H1 (cell line): ENCODE results near the gene IL32. TPM values are rescaled to one million over a fixed set of nuclear protein-coding genes. Genes with fewer than 3 reads are reported as not detected.

Source experiments
- CTCF ChIA-PET: fragments of 300-600 bp; sonication (Branson Sonifier 250); formaldehyde crosslinking; loops from one replicate; lab custom pipeline; 2021; ENCODE audit not compliant: partially characterized antibody; lab: Charles Lee
- POLR2A ChIA-PET: fragments of 300-600 bp; sonication (Branson Sonifier 250); formaldehyde crosslinking; loops from one replicate; lab custom pipeline; 2021; ENCODE audit warnings: inconsistent platforms; ENCODE audit not compliant: partially characterized antibody; lab: Charles Lee
- DNase-seq, 2 experiments: peaks; one replicate each; pipeline versions ENCODE4 v3.0.0 to v3.0.0-alpha.2; 2010 to 2022; ENCODE audit warnings: low spot score in 2 of 2, low read depth in 1 of 2, mixed read lengths in 1 of 2
- FAIRE-seq: peaks from 2 replicates; lab custom pipeline; 2011; peaks lifted over from hg19 to GRCh38; lab: Jason Lieb, UNC
- H2AFZ ChIP-seq: 2 replicates; pipeline ENCODE4 v1.8.1; 2012; ENCODE audit warnings: low read length, inconsistent platforms
- H2AK5ac ChIP-seq: 2 replicates; pipeline ENCODE4 v1.6.1; 2013; ENCODE audit warnings: low read depth, low read length
- H2BK120ac ChIP-seq: replicated peaks from 2 replicates; pipeline ENCODE3; 2013; ENCODE audit warnings: low read depth, low read length, inconsistent platforms
- H2BK12ac ChIP-seq: 2 replicates; pipeline ENCODE4 v1.6.1; 2013; ENCODE audit warnings: low read depth, low read length
- H2BK15ac ChIP-seq: 2 replicates; pipeline ENCODE4 v1.6.1; 2013; ENCODE audit warnings: low read length
- H2BK20ac ChIP-seq: 2 replicates; pipeline ENCODE4 v1.6.1; 2013; ENCODE audit warnings: low read length
- H2BK5ac ChIP-seq: 2 replicates; pipeline ENCODE4 v1.6.1; 2013; ENCODE audit warnings: low read depth, low read length
- H3K14ac ChIP-seq: 2 replicates; pipeline ENCODE4 v1.6.1; 2013; ENCODE audit warnings: inconsistent platforms; ENCODE audit not compliant: insufficient read length
- H3K18ac ChIP-seq: 2 replicates; pipeline ENCODE4 v1.6.1; 2013; ENCODE audit warnings: low read length; ENCODE audit errors: extremely low read depth
- H3K23ac ChIP-seq: 2 replicates; pipeline ENCODE4 v1.6.1; 2013; ENCODE audit warnings: inconsistent platforms; ENCODE audit not compliant: insufficient read length
- H3K23me2 ChIP-seq: 2 replicates; pipeline ENCODE4 v1.6.1; 2013; ENCODE audit warnings: low read depth, low read length
- H3K27ac ChIP-seq: 2 replicates; pipeline ENCODE4 v1.6.1; 2011; ENCODE audit warnings: low read depth, low read length, inconsistent platforms
- H3K27me3 ChIP-seq, 4 experiments: replicated peaks in 1 of 4; 1 replicate in 1 of 4; 2 replicates in 3 of 4; pipeline versions ENCODE4 v1.6.1 to v1.8.1; 2011 to 2013; ENCODE audit warnings: low read length in 3 of 4, mild to moderate bottlenecking in 3 of 4, inconsistent platforms in 2 of 4, mixed read lengths in 2 of 4, moderate library complexity in 1 of 4; ENCODE audit not compliant: control insufficient read depth in 3 of 4, insufficient read depth in 3 of 4; ENCODE audit errors: extremely low read depth in 1 of 4
- H3K36me3 ChIP-seq, 4 experiments: 2 replicates each; pipeline versions ENCODE4 v1.6.1 to v1.8.1; 2011 to 2013; ENCODE audit warnings: mild to moderate bottlenecking in 4 of 4, low read length in 3 of 4, moderate library complexity in 2 of 4, control low read depth in 1 of 4, inconsistent platforms in 1 of 4; ENCODE audit not compliant: insufficient read depth in 4 of 4, control insufficient read depth in 2 of 4
- H3K4ac ChIP-seq: replicated peaks from 2 replicates; pipeline ENCODE3; 2013; ENCODE audit warnings: low read length, low read depth, mixed read lengths, inconsistent platforms; ENCODE audit not compliant: insufficient read length
- H3K4me1 ChIP-seq, 4 experiments: replicated peaks in 1 of 4; 1 replicate in 1 of 4; 2 replicates in 3 of 4; pipeline versions ENCODE4 v1.6.1 to v1.8.1; 2011 to 2013; ENCODE audit warnings: low read length in 3 of 4, inconsistent platforms in 2 of 4, mixed read lengths in 1 of 4; ENCODE audit not compliant: insufficient read depth in 4 of 4, control insufficient read depth in 3 of 4
- H3K4me2 ChIP-seq, 2 experiments: 2 replicates each; pipeline versions ENCODE4 v1.6.1 to v1.8.1; 2011 to 2013; ENCODE audit warnings: low read depth in 2 of 2, low read length in 2 of 2, control low read depth in 1 of 2, inconsistent platforms in 1 of 2, mild to moderate bottlenecking in 1 of 2; ENCODE audit not compliant: insufficient read depth in 1 of 2
- H3K4me3 ChIP-seq, 4 experiments: fragments of 200-600, 300-600 bp in 1 of 4; sonication (generic), shearing (Covaris generic), sonication (Bioruptor Twin) in 1 of 4; 2 replicates each; pipeline versions ENCODE4 v1.5.1 to v1.8.1; 2011 to 2016; ENCODE audit warnings: low read length in 4 of 4, low read depth in 3 of 4, control low read depth in 2 of 4, inconsistent platforms in 2 of 4, mild to moderate bottlenecking in 2 of 4, mixed read lengths in 1 of 4, moderate library complexity in 1 of 4; ENCODE audit not compliant: insufficient read depth in 2 of 4; ENCODE audit errors: extremely low read depth in 1 of 4
- H3K56ac ChIP-seq: replicated peaks from 2 replicates; pipeline ENCODE3; 2013; ENCODE audit warnings: low read depth, mild to moderate bottlenecking, mixed read lengths, low read length, inconsistent platforms; ENCODE audit not compliant: insufficient read length
- H3K79me1 ChIP-seq: 2 replicates; pipeline ENCODE4 v1.6.1; 2013; ENCODE audit warnings: low read depth, low read length, control low read depth
- H3K79me2 ChIP-seq, 2 experiments: 2 replicates each; pipeline versions ENCODE4 v1.6.1 to v1.8.1; 2012 to 2013; ENCODE audit warnings: low read length in 2 of 2, mild to moderate bottlenecking in 2 of 2, inconsistent platforms in 1 of 2; ENCODE audit not compliant: insufficient read depth in 2 of 2, control insufficient read depth in 1 of 2
- H3K9ac ChIP-seq, 4 experiments: replicated peaks in 1 of 4; 1 replicate in 1 of 4; 2 replicates in 3 of 4; pipeline versions ENCODE4 v1.6.1 to v1.8.1; 2011 to 2013; ENCODE audit warnings: low read depth in 3 of 4, low read length in 3 of 4, control low read depth in 2 of 4, mild to moderate bottlenecking in 2 of 4, moderate library complexity in 2 of 4, inconsistent platforms in 1 of 4; ENCODE audit errors: extremely low read depth in 1 of 4
- H3K9me3 ChIP-seq, 2 experiments: 2 replicates each; pipeline versions ENCODE4 v1.6.1 to v1.8.1; 2012 to 2013; ENCODE audit warnings: mild to moderate bottlenecking in 2 of 2, moderate library complexity in 2 of 2, control low read depth in 1 of 2, inconsistent platforms in 1 of 2, low read depth in 1 of 2, low read length in 1 of 2, mixed read lengths in 1 of 2; ENCODE audit not compliant: insufficient read depth in 2 of 2
- H4K20me1 ChIP-seq, 2 experiments: replicated peaks in 1 of 2; 2 replicates each; pipeline versions ENCODE3 to v1.8.1; 2011 to 2013; ENCODE audit warnings: inconsistent platforms in 2 of 2, low read length in 2 of 2, mild to moderate bottlenecking in 1 of 2; ENCODE audit not compliant: insufficient read depth in 2 of 2, control insufficient read depth in 1 of 2
- H4K5ac ChIP-seq: 2 replicates; pipeline ENCODE4 v1.6.1; 2013; ENCODE audit warnings: low read length, low read depth, mixed read lengths, inconsistent platforms; ENCODE audit not compliant: insufficient read length
- H4K8ac ChIP-seq: 2 replicates; pipeline ENCODE4 v1.8.0; 2013; ENCODE audit warnings: mild to moderate bottlenecking, moderate library complexity, low read length, inconsistent platforms; ENCODE audit not compliant: insufficient read depth; ENCODE audit errors: extremely low read depth
- H4K91ac ChIP-seq: replicated peaks from 2 replicates; pipeline ENCODE3; 2013; ENCODE audit warnings: low read length, mixed read lengths, inconsistent platforms; ENCODE audit not compliant: insufficient read length
- CBX8 ChIP-seq: fragments of 300-800, 300-1000 bp; sonication (generic); IDR thresholded peaks from 2 replicates; pipeline ENCODE4 v1.7.1; 2016; ENCODE audit warnings: low read depth, low read length, borderline replicate concordance
- EGR1 ChIP-seq: IDR thresholded peaks from 2 replicates; pipeline ENCODE4 v1.6.1; 2011; ENCODE audit warnings: low read depth, low read length, borderline replicate concordance
- PHF8 ChIP-seq: fragments of 200-600 bp; sonication (generic); conservative IDR thresholded peaks from 2 replicates; pipeline ENCODE4 v1.7.1; 2012; ENCODE audit warnings: low read depth, mild to moderate bottlenecking, inconsistent platforms, low read length, moderate library complexity
- RNF2 ChIP-seq: fragments of 200-900, 300-1000 bp; sonication (generic); IDR thresholded peaks from 2 replicates; pipeline ENCODE4 v1.7.1; 2016; ENCODE audit warnings: borderline replicate concordance, low read depth, mild to moderate bottlenecking, antibody characterized with exemption, low read length; ENCODE audit not compliant: poor library complexity, severe bottlenecking; ENCODE audit errors: missing control alignments
- RXRA ChIP-seq: IDR thresholded peaks from 2 replicates; pipeline ENCODE4 v1.6.1; 2011; ENCODE audit warnings: low read depth, mild to moderate bottlenecking, low read length, moderate library complexity; ENCODE audit not compliant: insufficient read depth
- SRF ChIP-seq: IDR thresholded peaks from 2 replicates; pipeline ENCODE4 v1.6.1; 2011; ENCODE audit warnings: mild to moderate bottlenecking, low read depth, low read length, moderate library complexity
- TBP ChIP-seq: IDR thresholded peaks from 2 replicates; pipeline ENCODE4 v1.6.1; 2011; ENCODE audit warnings: low read depth, low read length, improper control_type of control experiment
- TCF12 ChIP-seq: IDR thresholded peaks from 2 replicates; pipeline ENCODE4 v1.6.1; 2011; ENCODE audit warnings: low read depth, mild to moderate bottlenecking, low read length
- TEAD4 ChIP-seq: IDR thresholded peaks from 2 replicates; pipeline ENCODE4 v1.6.1; 2012; ENCODE audit warnings: low read depth, low read length, inconsistent platforms, mixed read lengths
- ZNF274 ChIP-seq: IDR thresholded peaks from 2 replicates; pipeline ENCODE4 v1.7.0; 2012; ENCODE audit warnings: low read length, borderline replicate concordance; ENCODE audit errors: extremely low read depth
- WGBS, 2 experiments: shearing (Covaris generic) in 1 of 2; methylation state at CpG; one replicate each; pipeline versions ENCODE4 v1.1.6 to v1.1.7; 2013 to 2015; ENCODE audit warnings: low lambda C conversion rate in 2 of 2, mixed read lengths in 2 of 2, inconsistent platforms in 1 of 2, low coverage in 1 of 2, missing lambda C conversion rate in 1 of 2; ENCODE audit not compliant: insufficient replicate concordance in 2 of 2, insufficient coverage in 1 of 2, insufficient read length in 1 of 2; ENCODE audit errors: extremely low coverage in 1 of 2, missing lambda C conversion rate in 1 of 2; 5-methylcytosine and 5-hydroxymethylcytosine counted together
- polyA plus RNA-seq, 7 experiments: library from polyadenylated mRNA; depleted of rRNA in 3 of 7; stranded (reverse) in 5 of 7; unstranded in 2 of 7; fragments of >200 nt in 5 of 7; fragments of 200-250 nt in 2 of 7; gene quantifications; 1 replicate in 5 of 7; 2 replicates in 1 of 7; 4 replicates in 1 of 7; pipeline versions ENCODE4 v1.2.1 to v1.2.3, GENCODE V29; 2011 to 2013; ENCODE audit warnings: missing spikeins in 2 of 7, mixed read lengths in 2 of 7
- total RNA-seq: library from RNA; stranded (reverse); fragmentation: NEBNext Ultra II Directional; extraction: Animal tissue kit (Norgen Biotek cat#: 25700); gene quantifications from 2 replicates; pipeline ENCODE4 v1.2.1, GENCODE V29; 2021
- TF ChIP-seq, protein P1 (sequence below): IDR thresholded peaks from 2 replicates; pipeline ENCODE4 v1.6.1; 2012; ENCODE audit warnings: low read length, inconsistent platforms

The IL32 gene
- total and polyA plus RNA-seq, 2 of the 8 experiments (the other 6 are each of a cell fraction or from before 2014, with no cell fraction given), result 2.7 to 5.0 TPM

DNA sequence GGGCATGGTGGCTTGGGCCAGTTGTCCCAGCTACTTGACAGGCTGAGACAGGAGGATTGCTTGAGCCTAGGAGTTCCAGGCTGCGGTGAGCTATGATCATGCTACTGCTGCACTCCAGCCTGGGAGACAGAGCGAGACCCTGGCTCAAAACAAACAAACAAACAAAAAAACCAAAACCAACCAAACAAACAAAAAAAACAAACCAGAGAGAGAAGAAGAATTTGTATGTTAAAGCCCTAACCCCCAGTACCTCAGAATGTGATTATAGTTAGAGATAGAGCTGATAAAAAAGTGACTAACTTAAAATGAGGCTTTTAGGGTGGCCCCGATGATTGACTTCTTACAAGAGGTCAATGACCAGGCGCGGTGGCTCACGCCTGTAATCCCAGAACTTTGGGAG, 20.7 kb upstream of the IL32 start:
- TF ChIP-seq SRF (no peak), TEAD4 (no peak), PHF8 (no peak), ZNF274 (no peak), CBX8 (no peak), RNF2 (no peak), TCF12 (no peak), RXRA (no peak), EGR1 (no peak), TBP (no peak)
- TF ChIP-seq, protein P1, sequence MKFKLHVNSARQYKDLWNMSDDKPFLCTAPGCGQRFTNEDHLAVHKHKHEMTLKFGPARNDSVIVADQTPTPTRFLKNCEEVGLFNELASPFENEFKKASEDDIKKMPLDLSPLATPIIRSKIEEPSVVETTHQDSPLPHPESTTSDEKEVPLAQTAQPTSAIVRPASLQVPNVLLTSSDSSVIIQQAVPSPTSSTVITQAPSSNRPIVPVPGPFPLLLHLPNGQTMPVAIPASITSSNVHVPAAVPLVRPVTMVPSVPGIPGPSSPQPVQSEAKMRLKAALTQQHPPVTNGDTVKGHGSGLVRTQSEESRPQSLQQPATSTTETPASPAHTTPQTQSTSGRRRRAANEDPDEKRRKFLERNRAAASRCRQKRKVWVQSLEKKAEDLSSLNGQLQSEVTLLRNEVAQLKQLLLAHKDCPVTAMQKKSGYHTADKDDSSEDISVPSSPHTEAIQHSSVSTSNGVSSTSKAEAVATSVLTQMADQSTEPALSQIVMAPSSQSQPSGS, result no peak
- peak overlapping the region in 1 of 4 experiments; percentile 89; a peak in 2 of 8 replicates for H3K4me3 ChIP-seq
- no peak overlapping the region for H3K27ac ChIP-seq
- H3K23ac ChIP-seq, result no peak overlapping the region
- no peak for DNase-seq
- ChIA-PET CTCF (interaction anchor here (0.6 to 8.0 kb wide), 5 partner anchors 12 to 562 kb away, joined by 3 to 98 read pairs (median 7); no protein-coding TSS in a partner anchor), POLR2A (interaction anchor here (0.7 to 34.8 kb wide), 6 partner anchors 11 to 58 kb away, joined by 3 to 1808 read pairs (median 6); partner anchors contain the start of genes CLDN6, CLDN9, HCFC1R1 and THOC6)
- peaks cover 0 to 5% of the 10 kb centered on the region in 2 experiments; a peak in 1 of 4 replicates for H3K79me2 ChIP-seq
- H4K8ac ChIP-seq, result no peak overlapping the region
- H3K4me2 ChIP-seq, result peak overlapping the region in 1 of 2 experiments; percentile 84; a peak in 1 of 4 replicates
- no peak overlapping the region for H2BK15ac ChIP-seq
- no peak overlapping the region for H3K9ac ChIP-seq
- H3K9me3 ChIP-seq, result no peaks in the 10 kb centered on the region
- peaks cover 0 to 5% of the 10 kb centered on the region in 2 experiments for H4K20me1 ChIP-seq
- H4K5ac ChIP-seq, result no peak overlapping the region
- H2AK5ac ChIP-seq, result no peak overlapping the region
- H3K27me3 ChIP-seq, result peaks cover 0 to 8% (median 3%) of the 10 kb centered on the region in 4 experiments; a peak in 6 of 7 replicates
- peaks cover 4% of the 10 kb centered on the region; the same call in 1 of the 2 replicates for H3K23me2 ChIP-seq
- H2BK5ac ChIP-seq, result no peak overlapping the region
- no peak overlapping the region for H4K91ac ChIP-seq
- WGBS, 2 experiments, result 99% methylated on average over 6 of the region's 6 CpGs; no CpG with 5 or more reads in 1 of the 2 experiments
- no peak overlapping the region for H3K14ac ChIP-seq
- no peaks in the 10 kb centered on the region for H3K36me3 ChIP-seq
- no peak for FAIRE-seq
- no peak overlapping the region for H2BK20ac ChIP-seq
- H3K4ac ChIP-seq, result no peak overlapping the region
- H2BK120ac ChIP-seq, result no peak overlapping the region
- H2AFZ ChIP-seq, result no peak overlapping the region
- no peaks in the 10 kb centered on the region for H3K79me1 ChIP-seq
- no peak overlapping the region for H2BK12ac ChIP-seq
- no peak overlapping the region for H3K56ac ChIP-seq
- peaks cover 0 to 3% (median 0%) of the 10 kb centered on the region in 4 experiments; a peak in 2 of 7 replicates for H3K4me1 ChIP-seq
- no peak overlapping the region for H3K18ac ChIP-seq
